HG02840 (cell line): ENCODE results near the gene NUCKS1.

Source experiments
- ATAC-seq: cut with Tn5 transposase; IDR thresholded peaks from one replicate; pipeline ENCODE4 v1.9.1; 2021; ENCODE audit warnings: mild to moderate bottlenecking, moderate library complexity, moderate number of reproducible peaks; ENCODE audit not compliant: unreplicated experiment, low FRiP score

Gene NUCKS1

DNA sequence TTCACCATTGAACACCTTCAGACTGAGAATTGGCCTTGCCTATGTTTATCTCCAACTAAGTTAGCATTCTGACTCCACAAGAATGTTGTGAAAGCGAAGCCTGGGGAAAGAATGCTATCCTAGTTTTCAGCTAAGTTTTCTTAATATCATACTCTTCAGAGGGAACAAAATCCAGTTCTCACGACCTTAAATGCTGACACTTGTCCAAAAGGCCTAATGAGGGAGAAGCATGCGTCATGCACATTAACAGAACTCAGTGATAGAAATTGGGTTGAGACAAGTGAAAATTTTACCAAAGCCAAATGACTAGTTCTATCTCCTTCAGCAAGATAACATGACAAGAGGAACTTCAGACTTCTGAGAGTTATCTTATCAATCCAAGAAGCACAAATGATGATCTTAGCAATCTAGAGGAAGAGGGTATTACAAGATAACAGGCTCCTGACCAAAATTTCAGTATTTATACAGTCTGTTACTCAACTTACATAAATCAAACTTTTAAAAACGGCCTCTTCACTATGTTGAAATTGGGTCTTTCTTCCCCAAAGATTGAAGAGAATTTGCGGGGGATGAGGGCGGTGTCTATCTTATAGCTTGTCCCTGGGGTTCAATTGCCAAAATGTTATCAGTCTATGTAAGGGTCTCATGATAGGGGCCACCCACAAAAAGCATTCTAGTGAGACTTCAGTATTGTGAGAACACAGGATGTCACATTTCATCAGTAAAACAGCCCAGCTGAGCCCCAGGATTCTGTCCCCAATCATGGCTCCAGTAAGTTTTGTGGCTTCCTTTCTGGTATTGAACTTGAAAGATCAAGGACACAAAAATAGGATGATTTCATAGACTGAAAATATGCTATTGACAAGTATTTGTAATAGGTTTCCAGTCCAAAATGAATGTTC is 43.1 kb downstream of the NUCKS1 start:
- no peak for ATAC-seq

DNA sequence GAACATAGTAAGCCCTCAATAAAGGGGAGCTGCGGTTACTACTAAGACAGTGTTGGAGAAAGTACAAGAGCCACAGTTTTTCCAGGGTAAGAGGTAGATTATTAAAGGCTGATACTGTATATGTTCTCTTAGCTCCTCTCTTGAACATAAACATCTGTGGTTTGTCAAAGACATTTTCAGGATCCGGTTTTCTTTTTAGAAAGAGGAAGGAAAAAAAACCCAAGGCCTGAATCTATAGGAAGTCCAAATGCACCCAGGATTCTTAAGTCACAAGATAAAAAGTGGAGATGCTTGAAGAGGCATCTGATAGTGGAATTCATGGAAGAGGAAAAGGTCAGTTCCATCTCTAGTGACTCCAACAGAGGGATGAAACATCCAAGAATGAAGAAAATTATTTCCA is 45.1 kb downstream of the NUCKS1 start:
- ATAC-seq = no peak

DNA sequence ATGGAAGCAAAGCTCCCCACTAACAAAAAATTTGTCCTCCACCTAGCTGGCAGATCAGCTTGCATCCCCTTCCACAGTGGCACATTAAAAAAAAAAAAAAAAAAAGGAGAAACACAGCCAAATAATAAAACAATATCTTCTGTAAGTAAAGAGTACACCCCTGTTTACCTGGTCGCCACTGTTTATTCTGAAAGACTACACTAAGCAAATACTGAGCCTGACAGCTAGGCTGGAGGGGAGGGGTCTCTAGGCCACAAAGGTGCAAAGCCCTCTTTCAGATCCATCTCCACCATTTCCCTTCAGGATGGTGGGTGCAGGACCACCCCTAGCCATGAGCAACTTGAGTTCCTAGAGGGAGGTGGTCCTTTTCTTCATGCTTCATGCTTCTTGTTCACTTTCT is 46.9 kb downstream of the NUCKS1 start:
- ATAC-seq = no peak

DNA sequence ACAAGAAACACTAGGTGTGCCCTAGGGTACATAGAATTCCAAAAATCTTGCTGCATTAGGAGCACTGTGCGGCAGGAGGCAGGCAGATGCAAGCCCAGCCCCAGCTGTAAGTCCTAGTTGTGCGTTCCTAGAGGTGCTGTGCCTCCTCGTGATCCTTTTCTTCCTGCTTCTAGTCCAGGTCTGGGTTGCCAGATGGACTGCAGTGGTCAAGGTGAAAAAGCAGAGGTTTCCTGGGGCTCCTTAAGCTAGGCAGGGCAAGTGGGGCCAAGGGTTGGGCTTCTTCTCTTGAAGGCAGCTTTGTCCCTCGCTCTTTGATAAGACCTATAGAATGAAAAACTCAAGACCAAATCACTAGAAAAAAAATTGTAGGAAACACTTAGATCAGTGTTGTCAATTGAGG is 48.1 kb downstream of the NUCKS1 start:
- ATAC-seq = no peak

DNA sequence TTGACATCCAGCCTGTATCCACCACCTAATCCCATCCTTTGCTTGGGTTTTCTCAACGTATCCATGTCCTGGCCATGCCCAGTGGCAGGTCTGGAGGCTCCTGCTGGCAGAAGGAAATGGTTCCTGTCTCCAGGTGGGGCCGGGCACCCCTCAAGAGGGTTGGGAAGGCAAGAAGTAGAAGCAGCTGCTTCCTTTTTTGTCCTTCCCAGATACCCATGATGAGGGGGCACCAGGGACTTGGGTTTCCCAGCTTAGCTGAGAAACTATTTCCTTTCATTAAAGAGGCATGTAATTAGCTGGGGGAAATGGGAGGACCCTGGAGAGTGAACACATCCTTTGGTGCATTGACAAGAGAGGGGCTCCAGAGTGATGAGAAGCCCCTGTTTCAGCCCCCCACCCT is 48.6 kb downstream of the NUCKS1 start:
- no peak for ATAC-seq

DNA sequence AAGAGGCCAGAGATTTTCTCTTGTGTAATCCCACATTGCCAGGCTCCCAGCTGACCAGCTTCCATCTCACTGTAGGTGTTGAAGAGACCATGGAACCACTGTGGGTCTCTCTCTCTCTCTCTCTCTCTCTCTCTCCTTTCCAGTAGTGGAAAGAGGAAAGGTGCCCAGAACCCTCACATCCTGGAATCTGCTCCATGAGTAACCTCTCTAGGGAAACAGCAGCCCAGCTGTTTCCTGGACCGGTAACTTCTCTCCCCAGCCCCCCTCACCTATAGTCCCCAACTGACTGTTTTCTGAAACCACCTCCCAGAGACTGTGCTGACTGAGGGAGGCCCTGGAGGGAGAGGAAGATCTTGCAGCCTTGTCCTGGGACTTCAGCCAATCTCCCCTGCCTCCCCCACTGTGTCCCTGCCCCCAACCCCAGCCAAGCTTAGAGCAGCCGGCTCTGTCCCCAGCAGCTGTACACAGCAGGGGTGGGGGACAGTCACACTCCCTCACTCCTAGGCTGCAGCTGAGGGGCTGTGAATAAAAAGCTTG is 49.0 kb downstream of the NUCKS1 start:
- no peak for ATAC-seq

DNA sequence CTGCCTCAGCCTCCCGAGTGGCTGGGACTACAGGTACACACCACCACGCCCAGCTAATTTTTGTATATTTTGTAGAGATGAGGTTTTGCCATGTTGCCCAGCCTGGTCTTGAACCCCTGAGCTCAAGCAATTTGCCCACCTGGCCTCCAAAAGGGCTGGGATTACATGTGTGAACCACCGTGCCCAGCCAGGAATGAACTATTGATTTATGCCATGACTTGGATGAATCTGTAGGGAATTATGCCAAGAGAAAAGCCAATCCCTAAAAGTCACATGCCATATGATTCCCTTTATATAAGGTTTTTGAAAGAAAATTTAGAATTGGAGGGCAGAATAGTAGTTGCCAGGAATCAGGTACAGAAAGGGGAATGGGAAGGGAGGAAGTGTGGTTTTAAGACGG is 50.6 kb downstream of the NUCKS1 start:
- ATAC-seq = no peak

DNA sequence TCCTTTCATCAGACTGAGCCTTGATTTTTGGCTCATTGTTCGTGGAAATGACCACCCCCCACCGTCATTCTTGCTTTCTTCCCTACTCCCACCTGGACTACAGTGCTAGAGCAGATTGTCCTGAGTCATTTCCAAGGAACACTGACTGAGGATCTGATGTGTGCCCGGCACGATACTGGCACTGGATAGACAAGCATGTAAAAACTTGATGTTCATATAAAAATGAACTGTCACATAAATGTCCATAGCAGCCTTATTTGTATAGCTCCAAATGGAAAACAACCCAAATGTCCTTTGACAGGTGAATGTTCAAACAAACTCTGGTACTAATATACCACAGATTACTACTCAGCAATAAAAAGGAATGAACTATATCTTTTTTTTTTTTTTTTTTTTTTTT is 51.1 kb downstream of the NUCKS1 start:
- no peak for ATAC-seq

DNA sequence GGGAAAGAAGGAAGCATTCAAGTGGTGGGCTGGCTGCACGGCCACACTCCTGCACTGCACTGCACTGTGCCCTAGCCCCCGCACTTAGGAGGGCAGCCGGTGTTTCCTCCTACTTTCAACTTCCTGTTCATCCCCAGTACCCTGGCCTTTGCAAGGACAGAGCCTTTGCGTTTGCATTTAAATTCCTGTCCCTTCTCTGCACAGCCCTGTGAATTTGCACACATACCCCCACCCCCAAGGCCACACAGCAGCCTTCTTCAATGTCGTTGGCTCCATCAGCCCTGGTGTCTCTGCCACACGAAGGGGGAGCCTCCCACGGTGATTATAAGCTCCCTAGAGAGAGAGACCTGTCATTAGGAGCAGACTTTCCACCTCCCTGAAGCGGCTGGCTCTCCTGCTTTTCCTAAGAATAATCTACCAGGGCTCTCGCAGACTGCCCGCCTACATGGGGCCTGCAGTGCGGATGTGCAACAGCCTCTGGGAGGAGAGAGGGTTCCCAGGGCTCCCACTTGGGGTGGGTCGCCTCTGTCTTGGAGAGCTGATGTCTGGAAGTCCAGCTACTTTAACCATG is 56.5 kb downstream of the NUCKS1 start:
- no peak for ATAC-seq

DNA sequence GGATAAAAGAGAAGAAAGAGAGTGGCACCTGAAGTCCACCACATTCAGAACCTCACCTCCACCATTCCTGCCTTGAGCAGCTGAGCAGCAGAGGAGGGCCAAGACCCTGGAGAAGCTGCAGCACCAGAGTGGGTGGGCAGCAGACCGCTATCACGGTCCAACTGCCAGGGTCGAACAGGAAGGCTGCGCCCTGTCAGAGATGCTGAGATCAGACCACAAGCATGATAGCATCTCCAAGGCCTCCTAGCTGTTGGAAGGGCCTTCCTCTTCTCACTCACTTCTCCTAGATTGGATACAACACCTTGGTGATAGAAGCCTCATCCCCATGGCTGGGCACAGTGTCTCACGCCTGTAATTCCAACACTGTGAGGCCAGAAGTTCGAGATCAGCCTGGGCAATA is 57.6 kb downstream of the NUCKS1 start:
- no peak for ATAC-seq

DNA sequence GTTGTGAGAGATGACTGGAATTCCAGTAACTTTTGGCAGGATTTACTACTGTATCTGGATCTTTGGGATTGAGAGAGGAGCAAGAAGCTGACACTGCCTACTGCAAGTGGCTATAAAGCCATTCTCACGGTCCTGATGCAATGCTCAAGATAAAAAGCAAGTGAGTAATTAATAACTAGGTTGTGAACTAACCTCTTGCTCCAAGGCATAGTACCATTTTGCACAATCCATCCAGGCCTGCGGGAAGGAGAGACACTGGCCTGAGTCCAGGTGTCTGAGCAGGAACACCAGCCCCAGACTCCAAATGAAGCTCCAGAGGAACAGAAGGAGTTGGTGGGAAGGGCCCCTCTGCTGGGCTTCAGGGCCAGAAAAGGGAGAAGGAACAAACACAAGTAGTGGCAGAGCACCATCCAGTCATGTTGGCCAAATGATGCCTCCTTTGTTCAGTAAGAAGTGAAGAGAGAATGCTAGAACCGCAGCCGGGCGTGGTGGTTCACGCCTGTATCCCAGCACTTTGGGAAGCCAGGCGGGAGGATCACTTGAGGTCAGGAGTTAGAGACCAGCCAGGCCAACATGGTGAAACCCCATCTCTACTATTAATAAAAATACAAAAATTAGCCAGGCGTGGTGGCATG is 59.7 kb downstream of the NUCKS1 start:
- ATAC-seq = no peak

DNA sequence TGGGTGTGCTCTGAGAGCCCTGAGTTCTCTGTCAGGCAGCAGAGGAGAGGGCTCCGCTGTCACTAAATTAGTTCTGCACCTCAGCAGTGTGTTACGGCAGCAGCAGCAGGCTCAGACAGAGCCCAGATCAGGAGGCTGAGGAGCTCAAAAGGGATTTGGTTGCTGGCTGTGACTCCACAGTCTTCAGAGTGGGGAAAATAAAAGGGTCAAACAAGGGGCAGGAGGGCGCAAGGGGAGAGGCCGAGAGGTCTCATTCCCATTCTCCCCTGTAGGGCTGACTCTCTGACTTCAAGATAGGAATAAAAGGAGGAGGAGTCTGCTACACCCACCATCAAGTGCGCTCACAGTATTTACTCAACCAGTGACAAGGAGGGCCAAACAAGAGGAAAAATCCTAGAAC is 60.5 kb downstream of the NUCKS1 start:
- no peak for ATAC-seq

DNA sequence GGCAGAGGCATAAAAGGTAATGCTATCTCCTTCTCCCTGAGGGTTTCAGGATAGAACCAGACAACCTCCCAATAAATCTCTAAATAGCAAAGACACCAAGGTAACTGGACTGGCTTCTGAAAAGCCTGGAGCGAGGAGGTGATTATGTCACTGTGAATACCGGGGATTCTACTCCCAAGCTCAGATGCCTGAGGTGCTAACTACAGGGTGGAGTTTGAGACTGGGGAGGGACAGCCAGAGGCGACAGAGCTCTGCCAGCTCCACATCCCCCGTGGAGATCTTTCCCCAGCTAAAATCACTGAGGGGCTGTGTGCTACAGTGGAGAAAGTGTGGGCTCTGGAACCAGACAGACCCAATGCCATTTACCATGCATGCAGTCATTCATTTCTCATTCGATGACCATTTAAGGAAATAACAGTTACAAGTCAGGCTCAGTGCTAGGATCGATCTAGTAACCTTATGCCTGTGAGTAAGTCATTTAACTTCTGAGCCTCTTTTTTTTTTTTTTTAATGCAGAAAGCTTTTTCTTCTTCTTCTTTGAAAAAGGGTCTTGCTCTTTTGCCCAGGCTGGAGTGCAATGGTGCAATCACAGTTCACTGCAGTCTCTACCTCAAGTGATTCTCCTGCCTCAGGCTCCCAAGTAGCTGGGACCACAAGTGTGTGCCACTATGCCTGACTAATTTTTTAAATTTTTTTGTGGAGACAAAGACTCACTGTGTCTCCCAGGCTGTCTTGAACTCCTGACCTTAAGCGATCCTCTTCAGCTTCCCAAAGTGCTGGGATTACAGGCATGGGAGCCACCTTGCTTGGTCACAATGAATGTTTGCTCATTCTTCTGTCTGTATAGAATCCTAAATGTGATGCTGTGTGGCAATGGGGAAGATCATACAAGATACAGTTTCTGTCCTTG is 61.6 kb downstream of the NUCKS1 start:
- ATAC-seq = no peak

DNA sequence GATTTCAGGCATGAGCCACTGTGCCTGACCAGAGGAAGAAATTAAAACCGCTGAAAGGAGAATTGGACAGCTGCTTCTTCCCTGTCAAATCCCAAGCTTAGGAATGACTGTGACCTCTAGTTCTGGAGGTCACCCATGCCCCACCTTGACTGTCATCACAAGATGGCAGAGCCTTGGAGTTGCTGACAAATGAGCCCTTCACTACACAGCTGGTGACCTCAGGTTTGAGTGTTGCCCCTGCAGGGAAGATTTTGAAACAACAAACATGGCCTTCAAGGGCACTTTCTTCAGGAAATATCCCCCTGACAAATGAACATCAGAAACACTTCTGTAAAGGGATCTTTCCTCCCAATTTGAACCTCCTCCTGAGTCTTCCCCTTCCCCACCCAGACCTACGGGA is 62.7 kb downstream of the NUCKS1 start:
- ATAC-seq = no peak

DNA sequence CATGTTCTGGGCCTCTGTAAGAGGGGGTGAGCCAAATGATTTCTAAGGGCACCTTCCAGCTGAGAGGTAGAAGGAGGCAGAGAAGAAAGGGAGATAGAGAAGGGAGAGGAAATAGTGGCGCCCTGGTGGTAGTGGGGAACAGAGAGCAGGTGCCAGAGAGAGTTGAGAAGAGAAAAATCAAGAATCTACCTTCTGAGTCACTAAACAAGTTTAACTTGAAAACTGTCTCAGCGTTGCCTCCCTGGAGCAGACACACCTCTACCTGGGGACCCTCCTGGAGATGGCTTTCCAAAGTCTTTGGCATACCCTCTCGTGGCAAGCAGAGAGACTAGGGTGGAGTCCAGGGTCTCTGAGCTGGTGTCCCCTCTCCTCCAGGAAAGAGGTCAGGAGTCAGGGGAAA is 68.6 kb downstream of the NUCKS1 start:
- no peak for ATAC-seq

DNA sequence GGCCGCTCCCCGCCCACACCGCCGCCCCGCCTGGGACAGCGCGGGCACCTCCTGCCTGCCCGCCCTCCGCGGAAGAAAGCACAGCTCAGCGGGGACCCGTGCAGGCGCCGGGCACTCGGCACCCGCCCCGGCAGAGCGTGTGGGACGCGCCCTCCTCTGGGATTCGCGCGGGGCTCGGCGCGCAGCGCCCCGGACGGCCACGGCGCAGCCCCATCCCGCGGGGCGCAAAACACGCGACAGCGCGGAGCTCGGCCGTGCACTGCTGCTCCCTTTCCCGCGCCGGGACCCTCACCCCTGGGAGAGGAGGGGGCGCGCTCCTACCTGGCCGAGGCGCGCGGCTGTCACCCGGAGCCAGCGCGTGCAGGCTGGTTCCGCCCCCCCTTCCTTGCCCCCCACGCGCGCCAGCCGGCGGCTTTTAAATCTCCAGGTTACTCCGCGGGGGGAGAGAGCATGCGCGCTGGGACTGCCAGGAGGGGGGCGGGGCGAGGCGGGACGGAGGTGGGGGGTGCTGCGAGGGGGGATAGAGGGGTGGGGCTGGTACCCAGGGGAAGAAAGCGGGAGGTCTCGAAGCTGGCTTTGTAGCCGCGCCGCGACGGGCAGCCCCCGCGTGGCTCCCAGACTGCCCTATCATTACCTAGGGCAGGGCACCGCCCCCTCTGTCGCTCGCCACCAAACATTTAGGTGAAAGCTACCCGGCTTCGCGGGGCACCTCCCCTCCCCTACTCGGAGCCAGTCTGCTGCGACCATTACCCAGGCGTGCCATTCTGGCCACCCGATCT is 69.7 kb downstream of the NUCKS1 start, which contains the start of gene SLC45A3:
SLC45A3 (minus strand) TSS at position 437 of the 779 bp plus-strand sequence. CDS start 15,853 bp downstream, outside the sequence.
- ATAC-seq = no peak

DNA sequence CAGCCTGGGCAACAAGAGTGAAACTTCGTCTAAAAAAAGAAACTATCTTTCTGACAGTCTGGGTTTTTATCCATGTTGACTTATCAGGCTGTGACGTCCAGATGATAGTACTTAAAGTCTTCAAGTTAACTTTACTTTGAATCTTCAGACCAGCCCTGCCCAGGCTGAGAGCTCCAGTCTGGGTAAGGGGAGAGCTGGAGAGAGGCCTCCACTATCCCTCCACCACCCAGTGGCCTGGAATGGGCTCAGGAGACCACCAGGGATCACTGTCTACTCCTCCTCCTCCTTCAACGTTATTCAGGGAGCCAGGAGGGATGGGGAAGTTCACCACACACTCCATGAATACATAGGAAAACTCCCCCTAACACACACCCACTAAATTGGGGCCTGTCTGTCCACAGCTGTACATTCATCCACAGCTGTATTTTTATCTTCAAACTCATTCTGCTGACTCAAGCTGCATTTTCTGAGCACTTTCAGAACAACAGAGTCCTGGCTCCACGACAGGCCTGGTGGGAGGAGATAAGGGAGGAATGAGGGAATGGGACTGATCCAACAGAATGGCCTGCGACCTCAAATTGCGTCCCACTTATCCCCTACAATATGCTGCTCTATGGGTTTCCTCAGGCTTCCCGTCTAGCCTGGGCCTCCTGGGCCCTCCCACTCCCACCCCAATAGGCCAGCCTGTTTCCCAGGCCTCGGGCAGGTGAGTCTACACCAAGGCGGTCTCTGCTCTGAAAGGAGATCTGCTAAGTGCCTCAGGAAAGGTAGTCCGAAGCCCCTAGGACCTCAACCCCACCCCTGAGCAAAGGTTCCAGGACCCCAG is 71.5 kb downstream of the NUCKS1 start:
- no peak for ATAC-seq

DNA sequence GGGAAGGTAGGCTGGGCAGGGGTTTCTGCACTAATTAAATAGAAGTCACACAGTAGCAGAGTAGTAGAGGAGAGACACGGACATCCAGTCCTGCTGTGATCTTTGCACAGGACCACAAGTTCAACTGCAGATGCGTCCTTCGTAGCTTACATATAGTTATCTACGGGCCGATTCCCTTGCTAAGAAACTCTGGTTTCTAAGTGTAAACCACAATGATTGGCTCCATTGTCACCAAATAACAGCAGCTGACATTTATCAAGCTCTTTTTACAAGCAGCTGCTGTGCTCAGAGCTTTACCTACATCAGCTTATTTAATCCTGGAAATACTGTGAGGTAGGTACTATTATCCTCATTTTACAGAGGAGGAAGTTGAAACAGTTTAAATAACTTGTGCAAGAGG is 72.8 kb downstream of the NUCKS1 start:
- ATAC-seq = no peak

DNA sequence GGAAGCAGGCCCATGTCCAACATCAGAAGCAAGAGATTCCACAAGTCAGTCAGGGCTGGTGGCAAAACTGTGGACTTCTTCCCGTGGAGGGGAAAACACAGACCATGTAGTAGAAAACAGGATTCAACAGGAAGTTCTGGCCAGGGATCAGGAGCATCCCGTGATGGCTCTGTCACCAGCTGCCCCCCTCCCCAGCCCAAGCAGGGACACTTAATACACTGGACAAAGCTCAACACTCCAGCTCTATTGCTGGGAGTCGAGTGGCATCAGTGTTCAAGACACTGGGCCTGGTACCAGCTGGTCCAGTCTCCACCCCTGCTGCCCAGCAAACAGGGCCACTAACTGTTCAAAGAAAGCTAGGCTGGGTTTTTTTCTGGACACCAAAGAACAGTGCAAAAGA is 73.4 kb downstream of the NUCKS1 start:
- no peak for ATAC-seq
